GM21447 (cell line): ENCODE data around the gene EBF4.

Source experiments
- ATAC-seq: cut with Tn5 transposase; IDR thresholded peaks from one replicate; pipeline ENCODE4 v1.9.1; 2021; ENCODE audit not compliant: unreplicated experiment

EBF4 gene

DNA sequence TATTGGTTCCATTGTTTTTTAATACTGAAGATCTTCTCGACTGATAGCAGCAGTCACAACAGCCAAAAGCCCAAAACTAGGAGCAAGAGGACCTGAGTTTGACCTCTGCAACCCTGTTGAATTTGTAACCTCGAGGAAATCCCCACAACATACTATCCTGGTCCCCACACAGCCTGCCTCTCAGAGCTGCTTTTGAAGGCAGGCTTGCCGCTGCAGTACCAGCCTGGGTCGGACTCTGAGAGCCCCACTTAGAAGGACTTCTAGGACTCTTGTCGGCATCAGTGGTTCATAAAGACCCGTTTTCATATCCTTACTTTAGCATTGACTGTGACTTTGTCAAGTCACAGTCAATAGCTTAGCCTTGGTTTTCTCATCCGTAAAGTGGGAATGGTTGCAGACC, 49.3 kb downstream of the EBF4 start:
- ATAC-seq: no peak

DNA sequence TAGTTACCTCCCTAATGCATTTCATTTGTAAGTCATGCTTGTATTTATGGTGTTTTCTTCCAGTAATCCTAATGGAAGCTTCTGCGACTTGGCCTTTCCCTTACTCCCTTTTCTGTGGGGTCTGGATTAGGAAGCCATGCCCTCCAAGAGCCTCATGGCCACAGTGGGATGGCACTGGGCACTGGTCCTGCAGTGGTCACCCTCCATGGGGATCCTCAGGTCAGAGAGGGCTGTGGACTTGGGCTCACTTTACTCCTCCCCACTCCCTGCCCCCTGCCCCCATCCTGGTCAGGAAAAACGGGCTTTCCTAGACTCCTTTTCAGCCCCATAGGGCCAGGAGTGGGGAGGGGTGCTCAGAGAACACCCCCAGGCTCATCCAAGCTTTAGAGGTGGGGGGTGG, 49.9 kb downstream of the EBF4 start:
- ATAC-seq: no peak

DNA sequence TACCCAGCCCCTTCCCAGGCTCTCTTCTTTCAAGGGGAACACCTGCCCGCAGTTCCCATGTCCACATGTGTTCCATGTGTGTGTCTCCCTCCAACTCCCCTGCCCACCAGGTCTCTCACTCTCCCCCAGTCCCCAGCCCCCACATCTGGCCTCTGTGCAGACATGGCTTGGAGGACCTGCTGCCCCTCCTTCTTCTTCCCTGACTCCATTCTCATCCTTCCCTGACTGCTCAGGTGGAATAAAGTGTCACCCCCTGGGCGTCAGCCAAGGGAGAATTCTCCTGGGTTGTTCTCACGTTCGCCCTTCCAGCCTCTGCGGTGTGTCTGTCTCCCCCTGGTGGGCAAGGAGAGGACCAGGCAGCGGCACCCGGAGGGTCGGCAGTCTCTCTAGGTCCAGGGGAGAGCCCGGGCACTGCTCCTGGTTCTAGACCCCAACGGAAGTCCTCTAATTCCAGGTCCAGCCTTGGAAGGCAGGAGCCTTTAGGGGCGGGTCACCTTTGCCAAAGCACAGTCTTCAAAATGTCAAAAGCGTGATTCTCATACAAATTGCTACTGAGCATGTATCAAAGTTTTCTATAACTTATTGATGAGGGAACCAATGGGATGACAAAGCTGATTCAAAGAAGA, 50.5 kb downstream of the EBF4 start:
- no peak for ATAC-seq

DNA sequence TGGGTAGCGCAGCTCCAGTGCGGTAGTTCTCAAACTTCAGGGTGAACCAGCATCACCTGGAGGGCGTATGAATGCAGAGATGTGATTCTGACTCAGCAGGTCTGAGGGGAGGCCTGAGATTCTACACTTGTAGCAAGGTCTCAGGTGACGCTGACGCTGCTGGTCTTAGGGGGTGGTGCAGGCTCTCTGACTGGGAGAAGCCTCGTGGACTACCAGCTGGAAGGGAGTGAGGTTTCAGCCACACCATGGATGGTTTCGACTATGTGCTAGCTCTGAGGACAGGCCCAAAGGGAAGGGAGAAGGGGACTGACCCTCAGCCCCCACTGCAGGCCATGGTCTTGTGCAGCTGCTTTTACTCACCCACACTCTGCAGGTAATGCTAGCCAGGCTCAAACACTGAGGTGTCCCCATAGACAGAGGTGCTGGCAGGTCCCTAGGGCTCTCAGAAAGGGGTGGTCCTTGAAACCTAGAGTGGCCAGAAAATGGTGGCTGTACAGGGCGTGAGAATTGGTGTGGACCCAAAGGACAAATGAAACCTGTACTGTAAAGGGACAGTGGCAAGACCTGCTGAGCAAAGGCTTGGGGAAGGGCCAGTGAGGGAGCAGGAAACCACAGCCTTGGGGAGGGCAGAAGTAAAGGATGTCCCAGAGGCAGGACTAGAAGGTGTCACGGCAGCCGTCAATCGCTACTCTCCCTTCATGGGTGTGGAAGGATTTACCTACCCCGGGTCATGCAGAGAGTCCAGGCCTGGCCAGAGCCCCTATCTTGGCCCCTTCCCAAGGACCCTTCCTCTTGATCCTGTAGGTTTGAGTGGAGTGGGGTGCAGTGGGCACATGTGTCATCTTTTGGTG, 52.7 kb downstream of the EBF4 start:
- no peak for ATAC-seq

DNA sequence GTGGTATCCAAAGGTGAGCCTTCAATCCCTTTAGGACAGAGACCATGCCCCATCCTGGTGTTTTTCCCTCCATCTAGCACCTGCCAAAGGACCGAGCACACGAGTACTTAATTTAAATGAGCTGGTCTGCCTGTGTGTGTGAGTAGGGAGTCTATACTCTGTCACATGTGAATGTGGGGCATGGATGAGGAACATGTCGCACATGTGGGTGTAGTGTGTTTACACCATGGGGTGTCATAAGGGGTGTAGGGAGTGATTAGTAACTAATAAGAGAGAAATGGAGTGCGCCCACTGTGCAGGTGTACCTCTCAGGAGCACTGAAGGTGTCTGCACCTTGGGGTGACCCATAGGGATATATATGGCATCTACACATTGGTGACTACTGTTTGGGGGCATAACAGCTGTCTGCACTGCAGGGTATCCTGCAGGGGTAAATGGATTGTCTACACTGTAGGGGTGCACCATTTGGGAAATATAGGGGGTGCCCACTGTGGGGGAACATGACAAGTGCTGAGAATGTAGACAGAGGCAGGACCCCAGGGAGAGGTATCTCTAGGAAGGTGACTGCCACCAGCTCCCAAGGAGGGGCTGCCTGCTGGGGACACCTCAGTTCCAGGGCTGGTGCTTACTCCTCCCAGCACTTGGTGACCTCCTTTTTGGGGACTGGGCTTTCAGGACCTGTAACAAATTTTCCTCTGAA, 53.5 kb downstream of the EBF4 start:
- no peak for ATAC-seq

DNA sequence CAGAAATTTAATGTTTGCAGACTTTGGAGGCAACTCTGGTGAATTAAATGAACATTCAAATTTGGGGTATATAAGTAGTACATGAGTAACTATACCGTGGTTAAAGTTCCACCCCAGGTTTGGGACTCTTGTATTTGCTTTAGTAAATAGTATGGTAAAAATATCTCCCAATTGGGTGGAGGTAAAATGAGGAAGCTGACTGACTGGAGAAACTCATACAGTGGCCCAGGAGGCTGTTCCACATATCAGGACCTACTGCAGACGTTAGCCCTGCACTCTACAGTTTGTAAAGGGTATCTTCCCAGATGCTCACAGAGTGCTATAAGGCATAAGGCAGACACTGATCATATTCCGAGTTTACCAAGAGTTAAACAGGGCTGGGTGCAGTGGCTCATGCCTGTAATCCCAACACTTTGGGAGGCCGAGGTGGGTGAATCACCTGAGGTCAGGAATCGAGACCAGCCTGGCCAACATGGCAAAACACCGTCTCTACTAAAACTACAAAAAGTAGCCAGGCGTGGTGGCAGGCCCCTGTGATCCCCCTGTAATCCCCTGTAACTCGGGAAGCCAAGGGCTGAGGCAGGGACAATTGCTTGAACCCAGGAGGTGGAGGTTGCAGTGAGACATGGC, 54.2 kb downstream of the EBF4 start:
- no peak for ATAC-seq

DNA sequence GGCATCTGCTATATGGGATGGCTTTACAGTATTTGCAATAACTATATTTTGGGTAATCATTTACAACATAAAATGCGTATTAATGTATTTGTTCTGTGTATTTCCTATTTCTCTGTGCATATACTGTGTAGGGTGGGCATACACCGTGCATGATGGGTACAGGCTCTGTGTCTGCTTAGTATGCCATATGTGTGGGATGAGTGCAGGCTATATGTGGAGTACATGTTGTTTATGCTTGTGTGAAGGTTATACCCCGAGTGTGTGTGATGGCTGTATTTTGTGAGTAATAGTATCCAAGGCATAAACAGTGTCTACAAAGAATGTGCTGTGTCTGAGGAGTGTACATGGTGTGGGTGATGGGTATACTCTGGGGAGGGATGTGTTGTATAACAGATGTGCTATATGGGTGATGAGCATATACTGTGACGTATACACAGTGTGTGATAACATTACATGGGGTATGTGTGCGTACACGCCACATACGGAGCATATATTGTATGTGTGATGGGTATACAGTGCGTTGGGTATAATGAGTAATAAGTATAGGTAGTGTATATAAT, 55.2 kb downstream of the EBF4 start:
- no peak for ATAC-seq

DNA sequence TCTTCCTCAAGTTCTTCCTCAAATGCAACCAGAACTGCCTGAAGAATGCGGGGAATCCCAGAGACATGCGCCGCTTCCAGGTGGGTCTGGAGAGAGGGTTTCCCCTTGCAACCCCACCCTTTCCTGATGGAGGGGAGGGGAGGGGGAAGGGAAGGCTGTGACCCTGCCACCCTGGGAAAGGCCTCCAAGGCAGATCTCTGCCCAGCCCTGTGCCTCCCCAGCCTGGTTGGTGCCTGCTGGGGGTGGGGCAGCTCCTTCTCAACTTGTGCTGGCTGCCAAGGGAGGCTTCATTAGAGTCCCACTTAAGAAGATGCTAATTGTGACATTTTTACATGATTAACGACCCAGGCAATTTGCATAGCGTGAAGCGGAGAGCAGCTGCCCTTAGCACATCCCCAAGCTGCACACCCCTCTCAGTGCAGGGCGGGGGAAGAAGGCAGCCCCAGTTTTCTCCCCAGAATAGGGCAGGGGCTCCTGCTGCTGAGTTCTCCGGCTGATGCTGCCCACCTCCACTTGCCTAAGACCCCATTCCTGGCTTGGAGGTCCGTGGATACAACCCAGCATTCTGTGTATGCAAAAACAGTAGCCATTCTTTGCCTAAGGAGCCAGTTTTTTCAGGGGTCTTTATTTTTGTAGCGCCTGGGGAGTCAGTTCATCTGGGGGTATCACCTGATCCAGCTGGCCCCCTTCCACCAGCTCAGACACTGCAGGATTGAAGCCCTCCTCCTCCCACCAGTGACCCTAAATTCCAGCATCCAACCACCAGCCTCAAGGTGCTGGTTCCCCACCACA, 56.2 kb downstream of the EBF4 start:
- no peak for ATAC-seq

DNA sequence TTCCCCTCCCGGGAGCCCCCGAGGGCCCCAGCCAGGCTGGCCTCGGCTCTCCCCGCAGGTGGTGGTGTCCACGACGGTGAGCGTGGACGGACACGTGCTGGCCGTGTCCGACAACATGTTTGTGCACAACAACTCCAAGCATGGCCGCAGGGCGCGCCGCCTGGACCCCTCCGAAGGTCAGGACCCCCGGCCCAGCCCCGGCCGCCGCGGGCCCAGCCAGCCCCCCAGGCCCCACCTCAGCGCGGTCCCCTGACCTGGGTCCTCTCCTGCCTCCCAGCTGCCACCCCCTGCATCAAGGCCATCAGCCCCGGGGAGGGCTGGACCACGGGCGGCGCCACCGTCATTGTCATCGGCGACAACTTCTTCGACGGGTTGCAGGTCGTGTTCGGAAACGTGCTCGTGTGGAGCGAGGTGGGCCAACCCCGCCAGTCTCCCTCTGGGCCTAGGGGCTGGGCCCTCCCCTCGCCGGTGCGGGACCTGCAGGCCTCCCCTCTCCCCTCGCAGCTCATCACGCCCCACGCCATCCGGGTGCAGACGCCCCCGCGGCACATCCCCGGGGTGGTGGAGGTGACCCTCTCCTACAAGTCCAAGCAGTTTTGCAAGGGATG, 56.9 kb downstream of the EBF4 start:
- ATAC-seq: no peak

DNA sequence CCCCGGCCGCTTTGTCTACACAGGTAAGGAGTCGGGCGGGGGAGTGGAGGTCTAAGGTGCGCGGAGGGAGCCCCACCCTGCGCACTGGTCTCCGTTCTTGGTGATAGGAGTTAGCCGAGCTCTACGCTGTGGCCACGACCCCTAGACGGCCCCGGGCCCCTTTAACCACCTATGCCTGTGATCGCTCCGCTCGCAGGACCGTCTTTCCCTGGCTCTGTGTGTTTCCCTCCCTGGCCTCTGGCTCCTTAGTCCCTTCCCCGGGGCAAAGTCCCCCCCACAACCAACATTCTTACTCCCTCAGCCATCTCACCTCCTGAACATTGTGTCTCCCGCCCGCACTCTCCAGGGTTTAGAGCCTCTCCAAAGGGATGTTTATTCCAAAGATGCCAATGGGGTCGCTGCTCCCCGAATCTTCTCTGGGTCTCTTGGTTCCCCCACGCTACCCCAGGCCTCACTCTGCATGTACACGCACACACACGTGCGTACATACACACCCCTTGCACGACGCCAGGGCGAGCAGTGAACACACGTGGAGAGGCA, 57.4 kb downstream of the EBF4 start:
- ATAC-seq: no peak

DNA sequence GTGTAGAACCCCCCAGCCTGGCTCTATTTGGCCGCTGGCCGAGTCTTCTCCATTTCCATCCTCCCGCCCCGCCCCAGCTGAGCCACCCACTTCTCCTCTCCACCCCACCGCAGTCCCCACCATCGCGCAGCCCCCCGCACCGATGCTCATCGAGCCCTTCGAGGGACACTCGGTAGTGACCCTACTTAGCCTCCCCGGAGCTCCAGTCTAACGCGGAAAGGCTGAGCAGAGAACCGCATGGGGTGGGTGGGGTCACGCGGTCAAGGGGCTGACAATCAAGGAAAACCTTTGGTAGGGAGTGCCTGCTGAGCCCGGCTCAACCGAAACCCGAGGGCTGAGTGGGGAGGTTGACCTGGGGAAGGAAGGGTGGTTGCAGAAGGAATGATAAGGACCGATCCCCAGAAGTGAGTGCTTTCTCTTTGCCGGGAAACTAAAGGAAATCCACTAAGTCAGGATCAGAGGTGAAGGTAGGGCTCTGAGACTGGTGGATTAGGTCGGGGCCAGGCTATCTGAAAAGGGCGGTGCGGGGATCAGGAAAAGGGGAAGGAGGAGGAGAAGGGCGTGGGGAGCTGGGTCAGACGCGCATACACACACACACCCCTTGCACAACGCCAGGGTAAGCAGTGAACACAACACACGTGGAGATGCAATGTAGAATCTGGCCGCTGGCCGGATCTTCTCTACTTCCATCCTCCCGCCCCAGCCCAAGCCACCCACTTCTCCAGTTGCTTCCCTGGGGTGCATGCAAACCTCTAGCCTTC, 58.1 kb downstream of the EBF4 start:
- ATAC-seq: no peak

DNA sequence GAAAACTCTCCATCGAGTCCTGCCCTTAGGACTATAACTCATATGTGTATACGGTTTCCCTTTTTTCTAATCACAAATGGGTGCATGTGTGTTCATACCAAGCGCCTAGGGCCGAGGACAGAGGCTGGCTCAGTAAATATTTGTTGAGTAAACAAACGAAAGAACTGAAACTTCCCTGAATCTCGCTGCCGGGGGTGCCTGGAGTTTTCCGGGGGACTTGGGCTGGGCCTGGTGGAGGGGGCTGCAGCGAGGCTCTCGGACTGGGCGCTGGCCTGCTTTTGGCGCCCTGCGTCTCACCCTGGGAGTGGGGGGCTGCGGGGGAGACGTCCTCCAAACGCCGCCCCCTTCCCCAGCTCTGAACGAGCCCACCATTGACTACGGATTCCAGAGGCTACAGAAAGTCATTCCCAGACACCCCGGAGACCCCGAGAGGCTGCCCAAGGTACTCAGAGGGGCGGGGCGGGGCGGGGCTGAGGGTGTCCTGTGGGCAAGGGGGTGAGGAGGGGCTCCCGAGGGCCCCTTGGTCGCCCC, 58.8 kb downstream of the EBF4 start:
- no peak for ATAC-seq

DNA sequence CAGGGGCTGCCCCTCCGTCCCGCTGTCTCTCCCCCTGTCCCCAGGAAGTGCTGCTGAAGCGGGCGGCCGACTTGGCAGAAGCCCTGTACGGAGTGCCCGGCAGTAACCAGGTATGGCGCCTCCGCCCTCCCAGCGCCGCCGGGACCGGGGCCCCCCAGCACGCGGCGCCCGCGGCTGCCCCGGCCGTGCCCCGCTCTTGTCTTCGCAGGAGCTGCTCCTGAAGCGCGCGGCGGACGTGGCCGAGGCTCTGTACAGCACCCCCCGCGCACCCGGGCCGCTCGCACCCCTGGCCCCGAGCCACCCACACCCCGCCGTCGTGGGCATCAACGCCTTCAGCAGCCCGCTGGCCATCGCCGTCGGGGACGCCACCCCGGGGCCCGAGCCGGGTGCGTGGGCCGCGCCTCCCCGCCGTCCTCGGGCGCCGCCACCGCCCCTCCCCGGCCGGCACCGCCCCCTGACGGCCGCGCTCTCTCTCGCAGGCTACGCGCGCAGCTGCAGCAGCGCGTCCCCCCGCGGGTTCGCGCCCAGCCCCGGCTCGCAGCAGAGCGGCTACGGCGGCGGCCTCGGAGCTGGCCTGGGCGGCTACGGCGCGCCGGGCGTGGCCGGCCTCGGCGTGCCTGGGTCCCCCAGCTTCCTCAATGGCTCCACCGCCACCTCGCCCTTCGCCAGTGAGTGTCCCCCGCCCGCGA, 59.4 kb downstream of the EBF4 start:
- no peak for ATAC-seq

DNA sequence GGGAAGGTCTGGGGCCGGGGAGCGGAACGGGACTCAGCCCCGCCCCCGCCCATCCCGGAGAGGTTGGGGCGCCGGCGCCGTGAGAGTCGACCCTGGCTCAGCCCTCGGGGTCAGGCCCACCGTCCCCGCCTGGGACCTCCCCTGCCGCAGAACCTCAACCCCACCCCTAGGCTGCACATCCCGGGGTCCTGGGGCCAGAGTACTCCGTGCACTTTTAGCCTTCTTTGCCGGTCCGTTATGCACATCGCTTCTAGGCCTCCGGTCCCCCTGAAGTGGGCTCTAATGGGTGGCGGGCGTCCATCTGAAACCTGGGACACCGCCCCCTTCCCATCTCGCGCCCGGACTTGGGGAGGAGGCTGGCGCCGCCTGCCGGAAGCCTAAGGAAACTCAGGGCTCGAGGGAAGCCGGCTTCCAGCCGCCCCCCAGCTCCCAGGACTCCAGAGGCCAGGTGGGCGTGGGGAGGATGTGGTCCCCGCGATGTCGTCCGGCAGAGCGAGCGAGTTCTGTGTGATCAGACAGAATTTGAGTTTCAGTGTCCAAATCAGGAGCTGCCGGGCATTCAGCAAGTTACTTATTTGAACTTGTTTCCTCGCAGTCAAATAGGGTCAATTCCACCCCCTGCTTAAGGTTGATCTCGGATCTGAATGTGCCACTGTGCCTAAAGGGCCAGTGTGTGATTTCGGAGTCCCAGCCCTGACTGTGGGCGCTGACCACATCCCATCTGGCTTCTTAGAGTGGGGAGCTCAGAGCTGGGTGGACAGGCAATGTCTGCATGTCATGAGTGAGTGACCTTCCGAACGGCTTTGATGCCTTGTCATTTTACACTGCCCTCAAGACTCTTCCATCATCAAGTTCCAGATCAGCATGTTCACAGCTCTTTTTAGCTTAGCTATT, 60.2 kb downstream of the EBF4 start:
- no peak for ATAC-seq

DNA sequence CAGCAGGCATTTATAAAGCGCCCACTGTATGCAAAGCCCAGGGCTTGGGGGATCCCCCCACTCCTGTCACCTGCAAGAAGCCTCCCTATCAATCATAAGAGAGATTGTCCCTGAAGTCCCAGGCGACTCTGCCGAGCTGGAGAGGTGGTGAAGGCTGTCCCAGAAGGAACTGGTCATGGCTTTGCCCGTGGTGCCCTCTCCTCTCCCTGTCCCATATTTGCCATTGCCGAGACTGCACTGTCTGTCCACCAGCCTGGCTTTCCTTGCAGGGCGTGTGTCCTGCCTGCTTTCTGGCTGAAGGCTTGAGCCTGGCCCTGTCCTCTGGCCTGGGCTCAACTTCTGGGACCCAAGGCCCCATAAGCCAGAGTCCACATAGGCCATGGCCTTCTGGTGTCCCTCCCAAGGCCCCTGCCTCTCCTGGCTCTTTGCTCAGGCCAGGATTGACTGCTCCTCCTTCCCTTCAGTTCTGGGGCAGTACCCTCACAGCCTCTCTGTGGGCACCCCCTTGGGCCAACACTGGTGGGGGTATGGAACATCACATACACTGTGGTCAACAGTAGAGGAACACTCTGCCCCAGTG, 61.0 kb downstream of the EBF4 start:
- ATAC-seq: no peak

DNA sequence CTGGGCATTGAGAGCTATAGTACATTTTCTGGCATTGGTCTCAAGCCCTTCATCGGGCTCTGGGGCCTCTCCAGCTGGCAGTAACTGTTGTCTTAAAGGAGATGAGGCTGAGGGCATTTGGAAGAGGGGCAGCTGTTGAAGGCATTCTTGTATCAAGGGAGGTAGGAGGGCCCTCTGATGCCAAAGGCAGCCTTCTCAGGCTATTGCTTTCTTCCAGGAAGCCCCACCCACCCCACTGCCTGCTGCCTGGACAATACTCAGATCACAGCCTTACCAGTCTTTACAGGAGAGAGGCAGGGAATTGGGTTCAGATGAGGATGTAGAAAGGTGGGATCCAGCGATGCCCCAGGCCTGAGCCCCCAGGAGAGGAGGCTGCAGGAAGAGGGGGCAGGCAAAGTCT, 61.8 kb downstream of the EBF4 start:
- ATAC-seq: no peak
